H1 (cell line): Measurements from ENCODE around the gene AHI1. TPM values are rescaled to one million over a fixed set of nuclear protein-coding genes. Genes with fewer than 3 reads are reported as not detected.
A peak's percentile ranks its signal among the peaks of the same experiment; 100 is the strongest.

Experiments used
- CTCF ChIA-PET: fragments of 300-600 bp; sonication (Branson Sonifier 250); formaldehyde crosslinking; loops from one replicate; lab custom pipeline; 2021; ENCODE audit not compliant: partially characterized antibody; lab: Charles Lee
- POLR2A ChIA-PET: fragments of 300-600 bp; sonication (Branson Sonifier 250); formaldehyde crosslinking; loops from one replicate; lab custom pipeline; 2021; ENCODE audit warnings: inconsistent platforms; ENCODE audit not compliant: partially characterized antibody; lab: Charles Lee
- DNase-seq, 2 experiments: peaks; one replicate each; pipeline versions ENCODE4 v3.0.0 to v3.0.0-alpha.2; 2010 to 2022; ENCODE audit warnings: low spot score in 2 of 2, low read depth in 1 of 2, mixed read lengths in 1 of 2
- FAIRE-seq: peaks from 2 replicates; lab custom pipeline; 2011; peaks lifted over from hg19 to GRCh38; lab: Jason Lieb, UNC
- H2AFZ ChIP-seq: 2 replicates; pipeline ENCODE4 v1.8.1; 2012; ENCODE audit warnings: low read length, inconsistent platforms
- H2AK5ac ChIP-seq: 2 replicates; pipeline ENCODE4 v1.6.1; 2013; ENCODE audit warnings: low read depth, low read length
- H2BK120ac ChIP-seq: replicated peaks from 2 replicates; pipeline ENCODE3; 2013; ENCODE audit warnings: low read depth, low read length, inconsistent platforms
- H2BK12ac ChIP-seq: 2 replicates; pipeline ENCODE4 v1.6.1; 2013; ENCODE audit warnings: low read depth, low read length
- H2BK15ac ChIP-seq: 2 replicates; pipeline ENCODE4 v1.6.1; 2013; ENCODE audit warnings: low read length
- H2BK20ac ChIP-seq: 2 replicates; pipeline ENCODE4 v1.6.1; 2013; ENCODE audit warnings: low read length
- H2BK5ac ChIP-seq: 2 replicates; pipeline ENCODE4 v1.6.1; 2013; ENCODE audit warnings: low read depth, low read length
- H3K14ac ChIP-seq: 2 replicates; pipeline ENCODE4 v1.6.1; 2013; ENCODE audit warnings: inconsistent platforms; ENCODE audit not compliant: insufficient read length
- H3K18ac ChIP-seq: 2 replicates; pipeline ENCODE4 v1.6.1; 2013; ENCODE audit warnings: low read length; ENCODE audit errors: extremely low read depth
- H3K23ac ChIP-seq: 2 replicates; pipeline ENCODE4 v1.6.1; 2013; ENCODE audit warnings: inconsistent platforms; ENCODE audit not compliant: insufficient read length
- H3K23me2 ChIP-seq: 2 replicates; pipeline ENCODE4 v1.6.1; 2013; ENCODE audit warnings: low read depth, low read length
- H3K27ac ChIP-seq: 2 replicates; pipeline ENCODE4 v1.6.1; 2011; ENCODE audit warnings: low read depth, low read length, inconsistent platforms
- H3K27me3 ChIP-seq, 4 experiments: replicated peaks in 1 of 4; 1 replicate in 1 of 4; 2 replicates in 3 of 4; pipeline versions ENCODE4 v1.6.1 to v1.8.1; 2011 to 2013; ENCODE audit warnings: low read length in 3 of 4, mild to moderate bottlenecking in 3 of 4, inconsistent platforms in 2 of 4, mixed read lengths in 2 of 4, moderate library complexity in 1 of 4; ENCODE audit not compliant: control insufficient read depth in 3 of 4, insufficient read depth in 3 of 4; ENCODE audit errors: extremely low read depth in 1 of 4
- H3K36me3 ChIP-seq, 4 experiments: 2 replicates each; pipeline versions ENCODE4 v1.6.1 to v1.8.1; 2011 to 2013; ENCODE audit warnings: mild to moderate bottlenecking in 4 of 4, low read length in 3 of 4, moderate library complexity in 2 of 4, control low read depth in 1 of 4, inconsistent platforms in 1 of 4; ENCODE audit not compliant: insufficient read depth in 4 of 4, control insufficient read depth in 2 of 4
- H3K4ac ChIP-seq: replicated peaks from 2 replicates; pipeline ENCODE3; 2013; ENCODE audit warnings: low read length, low read depth, mixed read lengths, inconsistent platforms; ENCODE audit not compliant: insufficient read length
- H3K4me1 ChIP-seq, 4 experiments: replicated peaks in 1 of 4; 1 replicate in 1 of 4; 2 replicates in 3 of 4; pipeline versions ENCODE4 v1.6.1 to v1.8.1; 2011 to 2013; ENCODE audit warnings: low read length in 3 of 4, inconsistent platforms in 2 of 4, mixed read lengths in 1 of 4; ENCODE audit not compliant: insufficient read depth in 4 of 4, control insufficient read depth in 3 of 4
- H3K4me2 ChIP-seq, 2 experiments: 2 replicates each; pipeline versions ENCODE4 v1.6.1 to v1.8.1; 2011 to 2013; ENCODE audit warnings: low read depth in 2 of 2, low read length in 2 of 2, control low read depth in 1 of 2, inconsistent platforms in 1 of 2, mild to moderate bottlenecking in 1 of 2; ENCODE audit not compliant: insufficient read depth in 1 of 2
- H3K4me3 ChIP-seq, 4 experiments: fragments of 200-600, 300-600 bp in 1 of 4; sonication (generic), shearing (Covaris generic), sonication (Bioruptor Twin) in 1 of 4; 2 replicates each; pipeline versions ENCODE4 v1.5.1 to v1.8.1; 2011 to 2016; ENCODE audit warnings: low read length in 4 of 4, low read depth in 3 of 4, control low read depth in 2 of 4, inconsistent platforms in 2 of 4, mild to moderate bottlenecking in 2 of 4, mixed read lengths in 1 of 4, moderate library complexity in 1 of 4; ENCODE audit not compliant: insufficient read depth in 2 of 4; ENCODE audit errors: extremely low read depth in 1 of 4
- H3K56ac ChIP-seq: replicated peaks from 2 replicates; pipeline ENCODE3; 2013; ENCODE audit warnings: low read depth, mild to moderate bottlenecking, mixed read lengths, low read length, inconsistent platforms; ENCODE audit not compliant: insufficient read length
- H3K79me1 ChIP-seq: 2 replicates; pipeline ENCODE4 v1.6.1; 2013; ENCODE audit warnings: low read depth, low read length, control low read depth
- H3K79me2 ChIP-seq, 2 experiments: 2 replicates each; pipeline versions ENCODE4 v1.6.1 to v1.8.1; 2012 to 2013; ENCODE audit warnings: low read length in 2 of 2, mild to moderate bottlenecking in 2 of 2, inconsistent platforms in 1 of 2; ENCODE audit not compliant: insufficient read depth in 2 of 2, control insufficient read depth in 1 of 2
- H3K9ac ChIP-seq, 4 experiments: replicated peaks in 1 of 4; 1 replicate in 1 of 4; 2 replicates in 3 of 4; pipeline versions ENCODE4 v1.6.1 to v1.8.1; 2011 to 2013; ENCODE audit warnings: low read depth in 3 of 4, low read length in 3 of 4, control low read depth in 2 of 4, mild to moderate bottlenecking in 2 of 4, moderate library complexity in 2 of 4, inconsistent platforms in 1 of 4; ENCODE audit errors: extremely low read depth in 1 of 4
- H3K9me3 ChIP-seq, 2 experiments: 2 replicates each; pipeline versions ENCODE4 v1.6.1 to v1.8.1; 2012 to 2013; ENCODE audit warnings: mild to moderate bottlenecking in 2 of 2, moderate library complexity in 2 of 2, control low read depth in 1 of 2, inconsistent platforms in 1 of 2, low read depth in 1 of 2, low read length in 1 of 2, mixed read lengths in 1 of 2; ENCODE audit not compliant: insufficient read depth in 2 of 2
- H4K20me1 ChIP-seq, 2 experiments: replicated peaks in 1 of 2; 2 replicates each; pipeline versions ENCODE3 to v1.8.1; 2011 to 2013; ENCODE audit warnings: inconsistent platforms in 2 of 2, low read length in 2 of 2, mild to moderate bottlenecking in 1 of 2; ENCODE audit not compliant: insufficient read depth in 2 of 2, control insufficient read depth in 1 of 2
- H4K5ac ChIP-seq: 2 replicates; pipeline ENCODE4 v1.6.1; 2013; ENCODE audit warnings: low read length, low read depth, mixed read lengths, inconsistent platforms; ENCODE audit not compliant: insufficient read length
- H4K8ac ChIP-seq: 2 replicates; pipeline ENCODE4 v1.8.0; 2013; ENCODE audit warnings: mild to moderate bottlenecking, moderate library complexity, low read length, inconsistent platforms; ENCODE audit not compliant: insufficient read depth; ENCODE audit errors: extremely low read depth
- H4K91ac ChIP-seq: replicated peaks from 2 replicates; pipeline ENCODE3; 2013; ENCODE audit warnings: low read length, mixed read lengths, inconsistent platforms; ENCODE audit not compliant: insufficient read length
- POLR2AphosphoS5 ChIP-seq: IDR thresholded peaks from 2 replicates; pipeline ENCODE4 v1.6.1; 2011; ENCODE audit warnings: low read depth, low read length
- YY1 ChIP-seq: IDR thresholded peaks from 2 replicates; pipeline ENCODE4 v1.6.1; 2011; ENCODE audit warnings: low read depth, mild to moderate bottlenecking, low read length
- WGBS, 2 experiments: shearing (Covaris generic) in 1 of 2; methylation state at CpG; one replicate each; pipeline versions ENCODE4 v1.1.6 to v1.1.7; 2013 to 2015; ENCODE audit warnings: low lambda C conversion rate in 2 of 2, mixed read lengths in 2 of 2, inconsistent platforms in 1 of 2, low coverage in 1 of 2, missing lambda C conversion rate in 1 of 2; ENCODE audit not compliant: insufficient replicate concordance in 2 of 2, insufficient coverage in 1 of 2, insufficient read length in 1 of 2; ENCODE audit errors: extremely low coverage in 1 of 2, missing lambda C conversion rate in 1 of 2; 5-methylcytosine and 5-hydroxymethylcytosine counted together
- polyA plus RNA-seq, 7 experiments: library from polyadenylated mRNA; depleted of rRNA in 3 of 7; stranded (reverse) in 5 of 7; unstranded in 2 of 7; fragments of >200 nt in 5 of 7; fragments of 200-250 nt in 2 of 7; gene quantifications; 1 replicate in 5 of 7; 2 replicates in 1 of 7; 4 replicates in 1 of 7; pipeline versions ENCODE4 v1.2.1 to v1.2.3, GENCODE V29; 2011 to 2013; ENCODE audit warnings: missing spikeins in 2 of 7, mixed read lengths in 2 of 7
- total RNA-seq: library from RNA; stranded (reverse); fragmentation: NEBNext Ultra II Directional; extraction: Animal tissue kit (Norgen Biotek cat#: 25700); gene quantifications from 2 replicates; pipeline ENCODE4 v1.2.1, GENCODE V29; 2021

The AHI1 gene
- total and polyA plus RNA-seq, 2 of the 8 experiments (the other 6 are each of a cell fraction or from before 2014, with no cell fraction given): 4.2 to 19.6 TPM

DNA sequence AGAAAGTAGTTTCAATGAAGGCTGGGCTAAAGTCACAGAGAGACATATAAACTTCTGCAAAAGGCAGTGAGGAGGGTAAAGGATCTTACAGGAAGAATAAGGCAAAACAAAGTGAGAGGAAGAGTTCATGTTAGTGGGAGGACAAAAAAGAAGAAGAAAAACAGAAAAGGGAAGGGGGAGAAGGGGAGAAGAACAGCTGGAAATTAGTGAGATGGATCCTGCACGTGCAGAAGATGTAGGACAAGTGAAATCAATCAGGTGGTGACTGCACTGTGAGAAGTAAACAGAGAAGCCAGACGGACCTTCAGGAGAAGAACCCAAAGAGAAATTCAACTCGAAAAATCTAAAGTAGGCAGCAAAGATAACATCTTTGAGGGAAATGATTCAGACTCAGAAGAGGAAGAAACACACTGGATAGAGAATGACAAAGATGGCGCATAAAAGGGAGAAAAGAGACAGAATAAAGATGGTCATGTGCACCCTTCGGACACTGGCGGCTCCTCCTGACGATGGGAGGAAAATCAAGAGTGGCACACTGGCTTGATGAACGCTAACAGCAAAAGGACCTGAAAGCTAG lies 210.5 kb downstream of the AHI1 start:
- Histone ChIP-seq H2AFZ (no peak overlapping the region), H3K4me3 (no peak overlapping the region), H3K9me3 (no peaks in the 10 kb centered on the region), H2BK15ac (0 out of 2 replicates have a peak overlapping the region, but pooled peaks have one; percentile 10), H4K8ac (no peak overlapping the region), H3K4me1 (no peaks in the 10 kb centered on the region), H3K79me2 (no peaks in the 10 kb centered on the region), H4K20me1 (no peaks in the 10 kb centered on the region), H3K23ac (no peak overlapping the region), H2AK5ac (no peak overlapping the region), H2BK5ac (no peak overlapping the region), H2BK120ac (no peak overlapping the region), H3K14ac (no peak overlapping the region), H2BK20ac (no peak overlapping the region), H3K4me2 (no peak overlapping the region), H3K18ac (no peak overlapping the region), H3K9ac (no peak overlapping the region), H3K23me2 (no peaks in the 10 kb centered on the region), H3K4ac (no peak overlapping the region), H2BK12ac (no peak overlapping the region), H3K79me1 (no peaks in the 10 kb centered on the region), H3K27me3 (no peaks in the 10 kb centered on the region), H3K36me3 (no peaks in the 10 kb centered on the region), H4K91ac (no peak overlapping the region), H4K5ac (no peak overlapping the region), H3K27ac (no peak overlapping the region), H3K56ac (no peak overlapping the region)
- POLR2A ChIA-PET: no interaction called here
- CTCF ChIA-PET: no interaction called here
- no peak for TF ChIP-seq YY1
- TF ChIP-seq POLR2AphosphoS5: no peak
- FAIRE-seq (no peak), DNase-seq (no peak)
- WGBS, 2 experiments: 92% methylated on average over 8 of the region's 8 CpGs; no CpG with 5 or more reads in 1 of the 2 experiments
